Nucleus accumbens (tissue), 56 donors: ENCODE results near the gene RIPPLY3.

Experiments
- DNase-seq, 56 donors: peaks; one replicate each; lab custom pipeline; 2025; lab: John Stamatoyannopoulos, UW

Gene RIPPLY3

GRCh38 chr21:37055271-37055855 is 48.9 kb downstream of the RIPPLY3 start:
- no peak for DNase-seq

DNA sequence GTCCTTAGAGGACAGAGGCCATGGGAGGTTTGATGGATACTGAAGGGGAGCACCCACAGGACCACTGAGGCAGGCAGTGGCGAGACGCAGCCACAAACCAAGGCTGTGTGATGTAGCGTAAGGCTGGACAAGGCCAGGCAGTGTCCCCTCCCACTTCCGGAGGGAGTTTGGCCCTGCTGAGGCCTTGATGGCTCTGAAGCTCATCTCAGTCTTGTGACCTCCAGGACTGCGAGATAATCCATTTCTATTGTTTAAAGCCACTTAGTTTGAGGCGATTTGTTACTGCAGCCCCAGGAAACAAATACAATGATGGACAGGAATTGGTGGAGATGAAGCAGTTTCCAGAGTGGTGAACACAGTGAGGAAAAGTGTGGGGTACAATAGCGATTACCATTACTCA is 51.1 kb downstream of the RIPPLY3 start:
- DNase-seq, result no peak

DNA sequence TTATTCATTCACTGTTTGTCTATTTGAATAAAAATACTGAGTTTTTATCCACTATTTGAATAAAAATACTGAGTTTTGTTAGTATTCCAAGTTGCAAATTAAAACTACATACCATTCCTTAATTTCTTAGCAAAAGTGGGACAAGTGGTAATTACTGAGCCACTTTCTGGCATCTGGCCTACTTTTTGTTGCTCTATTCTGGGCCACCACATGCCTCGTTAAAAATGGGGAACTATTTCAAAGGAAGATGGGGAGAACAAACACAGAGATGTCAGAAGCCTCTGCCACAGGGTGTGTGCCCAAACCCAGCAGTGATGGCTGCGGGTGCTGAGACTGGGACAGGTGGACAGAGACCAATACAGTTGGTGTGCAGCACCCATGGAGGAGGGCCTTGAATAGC is 51.8 kb downstream of the RIPPLY3 start:
- peak in 5 of 56 donors; percentile 8 to 23 (median 15) for DNase-seq

- DNase-seq, result no peak
Measured at GRCh38 chr21:37059181-37059580, 52.7 kb downstream of the RIPPLY3 start.

DNA sequence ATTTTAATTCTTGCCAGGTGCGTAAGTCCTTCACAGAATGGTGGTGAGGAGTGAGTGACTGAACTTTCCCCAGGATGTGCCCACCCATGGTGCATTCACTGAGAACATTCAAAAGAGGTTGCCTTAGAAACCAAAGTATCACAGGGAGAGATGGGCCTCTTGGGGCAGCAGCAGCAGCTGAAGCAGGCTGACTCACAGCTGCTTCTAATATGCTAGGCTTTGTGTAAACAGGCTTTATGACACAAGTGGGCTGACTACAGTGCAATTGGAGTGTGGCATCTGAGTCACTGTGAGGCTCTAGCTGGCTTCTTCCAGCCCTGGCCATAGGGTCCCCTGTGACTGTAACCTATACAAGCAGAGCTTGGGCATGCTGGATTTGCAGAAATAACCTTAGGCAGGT is 53.8 kb downstream of the RIPPLY3 start:
- DNase-seq, result peak in 34 of 56 donors; percentile 8 to 76 (median 38)

- no peak for DNase-seq
Measured at GRCh38 chr21:37061926-37062592, 55.6 kb downstream of the RIPPLY3 start.

GRCh38 chr21:37062593-37062935 is 56.1 kb downstream of the RIPPLY3 start:
- DNase-seq, result peak in 1 of 56 donors; percentile 25

DNA sequence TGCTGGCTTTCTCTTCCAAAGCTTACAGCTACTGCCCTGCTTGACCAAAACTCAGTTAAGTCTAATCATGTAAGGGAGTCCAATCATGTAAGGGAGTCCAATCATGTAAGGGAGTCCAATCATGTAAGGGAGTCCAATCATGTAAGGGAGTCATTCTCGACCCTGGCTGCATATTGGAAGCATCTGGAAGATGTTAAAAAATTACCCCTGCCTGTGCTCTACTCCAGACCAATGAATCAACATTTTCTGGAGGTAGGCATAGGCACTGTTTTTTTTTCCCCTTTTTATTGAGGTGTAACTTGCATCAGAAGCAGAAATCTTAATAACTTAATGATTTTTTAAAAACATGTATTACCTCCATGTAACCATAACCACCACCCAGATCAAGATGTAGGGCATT is 56.9 kb downstream of the RIPPLY3 start:
- no peak for DNase-seq

- DNase-seq, result no peak
Measured at GRCh38 chr21:37064841-37065240, 58.3 kb downstream of the RIPPLY3 start.

- no peak for DNase-seq
Measured at GRCh38 chr21:37065561-37066177, 59.2 kb downstream of the RIPPLY3 start.
